ENCODE data around the gene NEK6. TPM values are rescaled to one million over a fixed set of nuclear protein-coding genes. Genes with fewer than 3 reads are reported as not detected.

The NEK6 gene
- total RNA-seq, 1 experiment from 2014 or later = 57.9 TPM

- TF ChIP-seq CTCF (conservative IDR thresholded peaks at IDR 0.05) (no peak), EZH2 (IDR thresholded peaks at IDR 0.05; ENCODE audit: low read depth) (no peak)
- H3K27ac ChIP-seq = no peak overlapping the region
- ChIA-PET CTCF (interaction anchor here (0.6 kb wide), 1 partner anchor 16 kb away, joined by 3 read pairs; no protein-coding TSS in a partner anchor), POLR2A (ENCODE audit: unreplicated experiment) (interaction anchor here (0.6 kb wide), 1 partner anchor 77 kb away, joined by 5 read pairs; no protein-coding TSS in a partner anchor)
- H3K4me3 ChIP-seq = no peak overlapping the region
- H3K27me3 ChIP-seq (ENCODE audit: insufficient read depth, low read depth) = no peaks in the 10 kb centered on the region
- peaks cover 4% of the 10 kb centered on the region; the same call in 1 of the 2 replicates for H3K4me1 ChIP-seq (replicated peaks; ENCODE audit: insufficient read depth)
- no peak overlapping the region for H3K4me2 ChIP-seq
- H3K9me2 ChIP-seq (ENCODE audit: insufficient read depth) = no peaks in the 10 kb centered on the region
- no TSS peak for BruUV-seq (replicated peaks)
- H3K36me3 ChIP-seq (ENCODE audit: low read depth) = peaks cover 22% of the 10 kb centered on the region
- peaks cover 73% of the 10 kb centered on the region for H3K79me2 ChIP-seq (ENCODE audit: low read depth)
- no peak overlapping the region for H2AFZ ChIP-seq
- H3F3A ChIP-seq (ENCODE audit: insufficient read depth, low read depth) = peaks cover 3% of the 10 kb centered on the region; the same call in 1 of the 2 replicates
- intact Hi-C loops (cut with micrococcal nuclease; ENCODE audit: unreplicated experiment) = no loop called here
- peaks cover 17% of the 10 kb centered on the region; the same call in 1 of the 2 replicates for H4K20me1 ChIP-seq (ENCODE audit: insufficient read depth)
- no peak for DNase-seq
- no peaks in the 10 kb centered on the region for H3K9me3 ChIP-seq (ENCODE audit: insufficient read depth, low read depth)
Measured at GRCh38 chr9:124377551-124378406, 120.0 kb downstream of the NEK6 start.

GRCh38 chr9:124381170-124381945 is 123.6 kb downstream of the NEK6 start:
- Histone ChIP-seq H3K27me3 (ENCODE audit: insufficient read depth, low read depth) (no peaks in the 10 kb centered on the region), H3K79me2 (ENCODE audit: low read depth) (peaks cover 77% of the 10 kb centered on the region), H3K4me3 (no peak overlapping the region), H3K27ac (no peak overlapping the region), H3K4me2 (no peak overlapping the region), H3F3A (ENCODE audit: insufficient read depth, low read depth) (peaks cover 5% of the 10 kb centered on the region), H3K9me2 (ENCODE audit: insufficient read depth) (no peaks in the 10 kb centered on the region), H3K4me1 (replicated peaks; ENCODE audit: insufficient read depth) (peaks cover 7% of the 10 kb centered on the region), H4K20me1 (ENCODE audit: insufficient read depth) (peaks cover 19% of the 10 kb centered on the region; the same call in 1 of the 2 replicates), H3K9me3 (ENCODE audit: insufficient read depth, low read depth) (no peaks in the 10 kb centered on the region), H2AFZ (no peak overlapping the region), H3K36me3 (ENCODE audit: low read depth) (peaks cover 31% of the 10 kb centered on the region)
- TF ChIP-seq CTCF (conservative IDR thresholded peaks at IDR 0.05) = no peak
- no peak for TF ChIP-seq EZH2 (IDR thresholded peaks at IDR 0.05; ENCODE audit: low read depth)
- ChIA-PET CTCF (no interaction called here), POLR2A (ENCODE audit: unreplicated experiment) (no interaction called here)
- no peak for DNase-seq
- BruUV-seq (replicated peaks) = no TSS peak
- intact Hi-C loops (cut with micrococcal nuclease; ENCODE audit: unreplicated experiment) = no loop called here

GRCh38 chr9:124384210-124384609 is 126.5 kb downstream of the NEK6 start:
- H3F3A ChIP-seq (ENCODE audit: insufficient read depth, low read depth) = peaks cover 23% of the 10 kb centered on the region
- DNase-seq = no peak
- no peaks in the 10 kb centered on the region for H3K9me2 ChIP-seq (ENCODE audit: insufficient read depth)
- intact Hi-C loops (cut with micrococcal nuclease; ENCODE audit: unreplicated experiment) = no loop called here
- no peak overlapping the region for H2AFZ ChIP-seq
- CTCF ChIA-PET = no interaction called here
- TF ChIP-seq CTCF (conservative IDR thresholded peaks at IDR 0.05) (no peak), EZH2 (IDR thresholded peaks at IDR 0.05; ENCODE audit: low read depth) (no peak)
- no TSS peak for BruUV-seq (replicated peaks)
- H3K4me2 ChIP-seq = no peak overlapping the region
- no peaks in the 10 kb centered on the region for H3K27me3 ChIP-seq (ENCODE audit: insufficient read depth, low read depth)
- H3K36me3 ChIP-seq (ENCODE audit: low read depth) = peaks cover 28% of the 10 kb centered on the region
- H3K79me2 ChIP-seq (ENCODE audit: low read depth) = peaks cover 85% of the 10 kb centered on the region
- no peak overlapping the region for H3K4me3 ChIP-seq
- peaks cover 20% of the 10 kb centered on the region; the same call in 1 of the 2 replicates for H4K20me1 ChIP-seq (ENCODE audit: insufficient read depth)
- POLR2A ChIA-PET (ENCODE audit: unreplicated experiment) = interaction anchor here (0.6 kb wide), 1 partner anchor 211 kb away, joined by 3 read pairs; no protein-coding TSS in a partner anchor
- peaks cover 32% of the 10 kb centered on the region for H3K4me1 ChIP-seq (replicated peaks; ENCODE audit: insufficient read depth)
- H3K9me3 ChIP-seq (ENCODE audit: insufficient read depth, low read depth) = no peaks in the 10 kb centered on the region
- no peak overlapping the region for H3K27ac ChIP-seq

Measured in PC-9 (cell line).